ENCODE measurements around the gene PGF. TPM values are rescaled to one million over a fixed set of nuclear protein-coding genes. Genes with fewer than 3 reads are reported as not detected.

PGF gene
- total and polyA plus RNA-seq, 2 of the 13 experiments (the other 11 are each of a cell fraction or from before 2014, with no cell fraction given) = 10.7 to 27.5 TPM

DNA sequence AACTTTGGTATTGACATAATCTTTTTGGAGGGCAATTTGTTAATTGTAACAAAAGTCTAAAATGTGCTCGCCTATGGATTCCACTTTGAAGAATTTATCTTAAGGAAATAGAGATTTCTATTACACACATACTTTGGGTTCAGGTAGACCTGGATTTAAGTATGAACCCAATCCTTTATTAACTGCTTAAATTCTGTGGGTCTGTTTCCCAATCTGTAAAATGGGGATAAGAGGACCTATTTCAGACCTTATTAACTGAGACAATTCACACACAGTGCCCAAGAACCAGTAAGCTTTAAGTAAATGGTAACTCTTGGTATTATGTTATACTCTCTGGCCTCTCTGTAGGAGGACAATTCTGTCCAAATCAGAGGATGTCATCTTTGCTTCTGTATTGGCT is 46.5 kb upstream of the PGF start:
- CTCF ChIA-PET (ENCODE audit: low intra/inter-chr PET ratio, low total read pairs) = no interaction called here
- peak overlapping the region; percentile 80; the same call in 1 of the 2 replicates for H3K9ac ChIP-seq (ENCODE audit: insufficient read depth, low read depth, low read length)
- intact Hi-C loops (cut with micrococcal nuclease; ENCODE audit: unreplicated experiment) (loop anchor here (2.0 to 10.0 kb wide), 2 partner anchors 47 to 63 kb away; partner anchors contain the start of genes ACYP1, PGF and ZC2HC1C), in situ Hi-C loops (cut with HindIII; ENCODE audit: extremely low pct_ligation_motif_present, low pct_unique_long_range_greater_than_20kb) (loop anchor here (5.0 kb wide), 1 partner anchor 50 kb away; no protein-coding TSS in a partner anchor)
- peak overlapping the region; percentile 96 for H3K4me2 ChIP-seq (ENCODE audit: low read depth, low read length)
- peaks cover 17% of the 10 kb centered on the region for H3K4me1 ChIP-seq (ENCODE audit: insufficient read depth, low read length)
- no peaks in the 10 kb centered on the region; a peak in 1 of 5 replicates for H3K27me3 ChIP-seq (ENCODE audit: control insufficient read depth in 1 of 2, insufficient read depth in 2 of 2, low read length in 2 of 2)
- H2AFZ ChIP-seq (ENCODE audit: low read length) = peak overlapping the region; percentile 99
- no peak for DNase-seq (ENCODE audit: low spot score)
- peaks cover 2 to 18% of the 10 kb centered on the region in 2 experiments; a peak in 4 of 5 replicates for H3K36me3 ChIP-seq (replicated peaks in 1 of 2; ENCODE audit: control insufficient read depth in 1 of 2, insufficient read depth in 2 of 2, low read length in 2 of 2)
- H4K20me1 ChIP-seq (ENCODE audit: insufficient read depth, low read length) = no peaks in the 10 kb centered on the region
- H3K79me2 ChIP-seq (ENCODE audit: insufficient read depth, low read length) = peaks cover 14% of the 10 kb centered on the region
- POLR2A ChIA-PET = interaction anchor here (1.4 to 1.8 kb wide), 2 partner anchors 51 to 68 kb away, joined by 4 to 12 read pairs; partner anchors contain the start of gene ZC2HC1C
- peak overlapping the region; percentile 62 for H3K27ac ChIP-seq (ENCODE audit: extremely low read length, insufficient read depth, low read length)
- ATAC-seq = no peak
- FAIRE-seq = peak; percentile 4
- peaks cover 5% of the 10 kb centered on the region for H3K9me3 ChIP-seq (ENCODE audit: low read length)
- TF ChIP-seq ZNF629 (CRISPR knock-in tag; conservative IDR thresholded peaks at IDR 0.05) (peak; percentile 86), ZNF251 (CRISPR knock-in tag; IDR thresholded peaks at IDR 0.05) (no peak)
- 100% methylated on average over 1 of the region's 1 CpG for WGBS (ENCODE audit: low lambda C conversion rate)
- BruUV-seq (replicated peaks) = no TSS peak
- H3K4me3 ChIP-seq (replicated peaks in 1 of 3; ENCODE audit: insufficient read depth in 1 of 3, low read depth in 2 of 3, low read length in 3 of 3) = peak overlapping the region; percentile 82 to 97 (median 92); a peak in 5 of 6 replicates

DNA sequence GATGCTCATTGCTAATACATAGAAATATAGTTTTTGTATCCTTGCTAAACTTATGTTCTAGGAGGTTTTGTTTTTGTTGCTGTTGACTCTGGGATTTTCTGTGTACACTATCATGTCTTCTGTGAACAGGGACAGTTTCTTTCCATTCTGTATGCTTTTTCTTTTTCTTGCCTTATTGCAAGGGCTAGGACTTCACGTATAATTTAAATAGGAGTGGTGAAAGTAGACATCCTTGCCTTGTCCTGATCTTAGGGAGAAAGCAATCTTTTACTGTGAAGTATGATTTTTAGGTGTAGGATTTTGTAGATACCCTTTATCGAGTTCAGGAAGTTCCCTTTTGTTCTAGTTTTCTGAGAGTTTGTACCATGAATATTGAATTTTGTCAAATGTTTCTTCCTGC is 45.9 kb upstream of the PGF start:
- WGBS (ENCODE audit: low lambda C conversion rate) = 92% methylated on average over 2 of the region's 2 CpGs
- no peak for FAIRE-seq
- H3K4me2 ChIP-seq (ENCODE audit: low read depth, low read length) = no peak overlapping the region
- no peaks in the 10 kb centered on the region for H4K20me1 ChIP-seq (ENCODE audit: insufficient read depth, low read length)
- ChIA-PET POLR2A (no interaction called here), CTCF (ENCODE audit: low intra/inter-chr PET ratio, low total read pairs) (no interaction called here)
- intact Hi-C loops (cut with micrococcal nuclease; ENCODE audit: unreplicated experiment) (loop anchor here (10.0 kb wide), 1 partner anchor 64 kb away; the partner anchor contains the start of genes ACYP1 and ZC2HC1C), in situ Hi-C loops (cut with HindIII; ENCODE audit: extremely low pct_ligation_motif_present, low pct_unique_long_range_greater_than_20kb) (loop anchor here (5.0 kb wide), 1 partner anchor 49 kb away; no protein-coding TSS in a partner anchor)
- no peaks in the 10 kb centered on the region; a peak in 1 of 5 replicates for H3K27me3 ChIP-seq (ENCODE audit: control insufficient read depth in 1 of 2, insufficient read depth in 2 of 2, low read length in 2 of 2)
- no peak overlapping the region for H2AFZ ChIP-seq (ENCODE audit: low read length)
- peaks cover 14% of the 10 kb centered on the region for H3K79me2 ChIP-seq (ENCODE audit: insufficient read depth, low read length)
- DNase-seq (ENCODE audit: low spot score) = no peak
- peaks cover 8% of the 10 kb centered on the region for H3K9me3 ChIP-seq (ENCODE audit: low read length)
- no peak overlapping the region for H3K9ac ChIP-seq (ENCODE audit: insufficient read depth, low read depth, low read length)
- H3K4me3 ChIP-seq (replicated peaks in 1 of 3; ENCODE audit: insufficient read depth in 1 of 3, low read depth in 2 of 3, low read length in 3 of 3) = no peak overlapping the region
- peaks cover 0 to 12% of the 10 kb centered on the region in 2 experiments; a peak in 3 of 5 replicates for H3K36me3 ChIP-seq (replicated peaks in 1 of 2; ENCODE audit: control insufficient read depth in 1 of 2, insufficient read depth in 2 of 2, low read length in 2 of 2)
- ATAC-seq = no peak
- BruUV-seq (replicated peaks) = no TSS peak
- peaks cover 17% of the 10 kb centered on the region for H3K4me1 ChIP-seq (ENCODE audit: insufficient read depth, low read length)
- H3K27ac ChIP-seq (ENCODE audit: extremely low read length, insufficient read depth, low read length) = no peak overlapping the region
- no peak for TF ChIP-seq CEBPG (CRISPR knock-in tag; IDR thresholded peaks at IDR 0.05)
- TF ChIP-seq KDM6A (CRISPR knock-in tag; IDR thresholded peaks at IDR 0.05; ENCODE audit: low read depth) = no peak
- TF ChIP-seq TGIF2 (CRISPR knock-in tag; IDR thresholded peaks at IDR 0.05) = no peak
- no peak for TF ChIP-seq ZNF431 (CRISPR knock-in tag; IDR thresholded peaks at IDR 0.05; ENCODE audit: borderline replicate concordance, low read depth)
- TF ChIP-seq, protein P1, sequence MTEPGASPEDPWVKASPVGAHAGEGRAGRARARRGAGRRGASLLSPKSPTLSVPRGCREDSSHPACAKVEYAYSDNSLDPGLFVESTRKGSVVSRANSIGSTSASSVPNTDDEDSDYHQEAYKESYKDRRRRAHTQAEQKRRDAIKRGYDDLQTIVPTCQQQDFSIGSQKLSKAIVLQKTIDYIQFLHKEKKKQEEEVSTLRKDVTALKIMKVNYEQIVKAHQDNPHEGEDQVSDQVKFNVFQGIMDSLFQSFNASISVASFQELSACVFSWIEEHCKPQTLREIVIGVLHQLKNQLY (CRISPR knock-in tag; IDR thresholded peaks at IDR 0.05) = no peak
- TF ChIP-seq ZNF766 (CRISPR knock-in tag; IDR thresholded peaks at IDR 0.05; ENCODE audit: borderline replicate concordance) = no peak
- TF ChIP-seq, protein P2, sequence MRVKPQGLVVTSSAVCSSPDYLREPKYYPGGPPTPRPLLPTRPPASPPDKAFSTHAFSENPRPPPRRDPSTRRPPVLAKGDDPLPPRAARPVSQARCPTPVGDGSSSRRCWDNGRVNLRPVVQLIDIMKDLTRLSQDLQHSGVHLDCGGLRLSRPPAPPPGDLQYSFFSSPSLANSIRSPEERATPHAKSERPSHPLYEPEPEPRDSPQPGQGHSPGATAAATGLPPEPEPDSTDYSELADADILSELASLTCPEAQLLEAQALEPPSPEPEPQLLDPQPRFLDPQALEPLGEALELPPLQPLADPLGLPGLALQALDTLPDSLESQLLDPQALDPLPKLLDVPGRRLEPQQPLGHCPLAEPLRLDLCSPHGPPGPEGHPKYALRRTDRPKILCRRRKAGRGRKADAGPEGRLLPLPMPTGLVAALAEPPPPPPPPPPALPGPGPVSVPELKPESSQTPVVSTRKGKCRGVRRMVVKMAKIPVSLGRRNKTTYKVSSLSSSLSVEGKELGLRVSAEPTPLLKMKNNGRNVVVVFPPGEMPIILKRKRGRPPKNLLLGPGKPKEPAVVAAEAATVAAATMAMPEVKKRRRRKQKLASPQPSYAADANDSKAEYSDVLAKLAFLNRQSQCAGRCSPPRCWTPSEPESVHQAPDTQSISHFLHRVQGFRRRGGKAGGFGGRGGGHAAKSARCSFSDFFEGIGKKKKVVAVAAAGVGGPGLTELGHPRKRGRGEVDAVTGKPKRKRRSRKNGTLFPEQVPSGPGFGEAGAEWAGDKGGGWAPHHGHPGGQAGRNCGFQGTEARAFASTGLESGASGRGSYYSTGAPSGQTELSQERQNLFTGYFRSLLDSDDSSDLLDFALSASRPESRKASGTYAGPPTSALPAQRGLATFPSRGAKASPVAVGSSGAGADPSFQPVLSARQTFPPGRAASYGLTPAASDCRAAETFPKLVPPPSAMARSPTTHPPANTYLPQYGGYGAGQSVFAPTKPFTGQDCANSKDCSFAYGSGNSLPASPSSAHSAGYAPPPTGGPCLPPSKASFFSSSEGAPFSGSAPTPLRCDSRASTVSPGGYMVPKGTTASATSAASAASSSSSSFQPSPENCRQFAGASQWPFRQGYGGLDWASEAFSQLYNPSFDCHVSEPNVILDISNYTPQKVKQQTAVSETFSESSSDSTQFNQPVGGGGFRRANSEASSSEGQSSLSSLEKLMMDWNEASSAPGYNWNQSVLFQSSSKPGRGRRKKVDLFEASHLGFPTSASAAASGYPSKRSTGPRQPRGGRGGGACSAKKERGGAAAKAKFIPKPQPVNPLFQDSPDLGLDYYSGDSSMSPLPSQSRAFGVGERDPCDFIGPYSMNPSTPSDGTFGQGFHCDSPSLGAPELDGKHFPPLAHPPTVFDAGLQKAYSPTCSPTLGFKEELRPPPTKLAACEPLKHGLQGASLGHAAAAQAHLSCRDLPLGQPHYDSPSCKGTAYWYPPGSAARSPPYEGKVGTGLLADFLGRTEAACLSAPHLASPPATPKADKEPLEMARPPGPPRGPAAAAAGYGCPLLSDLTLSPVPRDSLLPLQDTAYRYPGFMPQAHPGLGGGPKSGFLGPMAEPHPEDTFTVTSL (CRISPR knock-in tag; IDR thresholded peaks at IDR 0.05; ENCODE audit: borderline replicate concordance) = no peak
